ENCODE results near the gene MAP3K9. TPM values are rescaled to one million over a fixed set of nuclear protein-coding genes. Genes with fewer than 3 reads are reported as not detected.

MAP3K9 gene
- total and polyA plus RNA-seq, 2 donors (not counting 3 experiments of a cell fraction or from before 2014, with no cell fraction given): 0.06 to 0.11 TPM

- intact Hi-C loops (cut with micrococcal nuclease) (loop anchor here (1.0 kb wide), 1 partner anchor 85 kb away; the partner anchor contains the start of gene PCNX1), dilution Hi-C loops (cut with MboI; ENCODE audit: extremely low pct_ligation_motif_present, low sequenced_read_pairs) (no loop called here)
- H3K4me2 ChIP-seq (ENCODE audit: insufficient read depth, low read length): peak overlapping the region; percentile 40
- no peak overlapping the region for H3K9ac ChIP-seq (replicated peaks; ENCODE audit: extremely low read depth, insufficient read depth, low read length)
- H3K36me3 ChIP-seq (ENCODE audit: control insufficient read depth in 2 of 2, extremely low read depth in 1 of 2, insufficient read depth in 2 of 2, low read length in 2 of 2): no peaks in the 10 kb centered on the region
- peaks cover 37 to 45% of the 10 kb centered on the region in 2 experiments for H3K27me3 ChIP-seq (ENCODE audit: control insufficient read depth in 2 of 2, insufficient read depth in 2 of 2, low read length in 2 of 2)
- TF ChIP-seq MAX (IDR thresholded peaks at IDR 0.05; ENCODE audit: insufficient read depth, insufficient read length) (no peak), CTCF (IDR thresholded peaks at IDR 0.05; ENCODE audit: extremely low read depth in 1 of 2, insufficient read depth in 1 of 2, low read depth in 1 of 2, low read length in 2 of 2) (no peak), MYC (IDR thresholded peaks at IDR 0.05; ENCODE audit: low read depth, low read length) (no peak), POLR2AphosphoS5 (IDR thresholded peaks at IDR 0.05; ENCODE audit: insufficient read depth, low read depth, low read length) (no peak), FOS (IDR thresholded peaks at IDR 0.05; ENCODE audit: borderline replicate concordance, insufficient read depth, low read length) (no peak), JUN (IDR thresholded peaks at IDR 0.05; ENCODE audit: borderline replicate concordance, insufficient read depth, insufficient read length, low read depth) (no peak), EZH2 (IDR thresholded peaks at IDR 0.05; ENCODE audit: borderline replicate concordance, low read depth, low read length, severe bottlenecking) (peak; percentile 86)
- no peaks in the 10 kb centered on the region for H4K20me1 ChIP-seq (replicated peaks; ENCODE audit: control insufficient read depth, extremely low read depth, insufficient read depth, low read length)
- DNase-seq (ENCODE audit: low read depth, low spot score): peak; percentile 15
- no peak for FAIRE-seq
- POLR2A ChIA-PET: no interaction called here
- H3K4me1 ChIP-seq (ENCODE audit: control insufficient read depth, extremely low read depth, insufficient read depth, low read length): no peaks in the 10 kb centered on the region
- no peaks in the 10 kb centered on the region for H3K9me3 ChIP-seq (replicated peaks; ENCODE audit: control insufficient read depth, insufficient read depth, low read length)
- no peaks in the 10 kb centered on the region for H3K79me2 ChIP-seq (ENCODE audit: control insufficient read depth, insufficient read depth, low read length)
- CTCF ChIA-PET: interaction anchor here (0.7 to 2.3 kb wide), 4 partner anchors 85 to 922 kb away, joined by 3 to 9 read pairs (median 6); partner anchors contain the start of gene PCNX1
- no TSS peak for BruUV-seq (replicated peaks)
- no peaks in the 10 kb centered on the region for H3K9me1 ChIP-seq (replicated peaks; ENCODE audit: control insufficient read depth, extremely low read depth, insufficient read depth, low read length)
- peak overlapping the region; percentile 25 to 57 (median 47) for H3K4me3 ChIP-seq (replicated peaks in 1 of 3; ENCODE audit: insufficient read depth in 1 of 3, low read depth in 1 of 3, low read length in 3 of 3)
- no peak overlapping the region for H3K27ac ChIP-seq (ENCODE audit: insufficient read depth, low read depth, low read length)
- peak overlapping the region; percentile 89 for H2AFZ ChIP-seq (ENCODE audit: low read depth, low read length)
These were observed 12.5 kb upstream of the MAP3K9 start for GRCh38 chr14:70821584-70822529.
